ENCODE data around the gene CALHM6.
"Not testable (repeated sequence)": the region's sequence is repeated elsewhere in the genome, so short reads cannot be mapped to it uniquely, and the experiment has no call there.

DNA sequence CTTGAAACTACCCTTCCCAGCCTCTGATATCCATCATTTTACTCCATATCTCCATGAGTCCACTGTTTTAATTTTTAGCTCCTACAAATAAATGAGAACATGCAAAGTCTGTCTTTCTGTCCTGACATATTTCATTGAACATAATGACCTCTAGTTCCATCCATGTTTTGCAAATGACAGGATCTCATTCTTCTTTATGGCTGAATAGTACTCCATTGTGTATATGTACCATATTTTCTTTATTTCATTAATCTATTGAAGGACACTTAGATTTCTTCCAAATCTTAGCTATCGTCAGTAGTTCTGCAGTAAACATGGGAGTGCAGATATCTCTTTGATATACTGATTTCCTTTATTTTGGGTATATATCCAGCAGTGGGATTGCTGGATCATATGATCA is 34.0 kb downstream of the CALHM6 start:
- TF ChIP-seq POLR2A (IDR thresholded peaks at IDR 0.05; ENCODE audit: borderline replicate concordance, extremely low read depth, insufficient read depth, insufficient read length); ZNF274 (IDR thresholded peaks at IDR 0.05; ENCODE audit: low read depth, low read length); EZH2phosphoT487 (IDR thresholded peaks at IDR 0.05; ENCODE audit: borderline replicate concordance); EGR1 (IDR thresholded peaks at IDR 0.05; ENCODE audit: low read depth); EZH2 (IDR thresholded peaks at IDR 0.05); YY1 (IDR thresholded peaks at IDR 0.05; ENCODE audit: extremely low read depth, insufficient replicate concordance, low read depth, low read length): not testable (repeated sequence)
- TF ChIP-seq, protein P1, sequence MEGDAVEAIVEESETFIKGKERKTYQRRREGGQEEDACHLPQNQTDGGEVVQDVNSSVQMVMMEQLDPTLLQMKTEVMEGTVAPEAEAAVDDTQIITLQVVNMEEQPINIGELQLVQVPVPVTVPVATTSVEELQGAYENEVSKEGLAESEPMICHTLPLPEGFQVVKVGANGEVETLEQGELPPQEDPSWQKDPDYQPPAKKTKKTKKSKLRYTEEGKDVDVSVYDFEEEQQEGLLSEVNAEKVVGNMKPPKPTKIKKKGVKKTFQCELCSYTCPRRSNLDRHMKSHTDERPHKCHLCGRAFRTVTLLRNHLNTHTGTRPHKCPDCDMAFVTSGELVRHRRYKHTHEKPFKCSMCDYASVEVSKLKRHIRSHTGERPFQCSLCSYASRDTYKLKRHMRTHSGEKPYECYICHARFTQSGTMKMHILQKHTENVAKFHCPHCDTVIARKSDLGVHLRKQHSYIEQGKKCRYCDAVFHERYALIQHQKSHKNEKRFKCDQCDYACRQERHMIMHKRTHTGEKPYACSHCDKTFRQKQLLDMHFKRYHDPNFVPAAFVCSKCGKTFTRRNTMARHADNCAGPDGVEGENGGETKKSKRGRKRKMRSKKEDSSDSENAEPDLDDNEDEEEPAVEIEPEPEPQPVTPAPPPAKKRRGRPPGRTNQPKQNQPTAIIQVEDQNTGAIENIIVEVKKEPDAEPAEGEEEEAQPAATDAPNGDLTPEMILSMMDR (IDR thresholded peaks at IDR 0.05 in 2 of 3, conservative IDR thresholded peaks at IDR 0.05 in 1 of 3; ENCODE audit: borderline replicate concordance in 1 of 3, insufficient read depth in 1 of 3, low read depth in 2 of 3, low read length in 2 of 3): not testable (repeated sequence)
